GM23248 (cell line): ENCODE measurements around the gene FAM149A.

Experiments
- EZH2 ChIP-seq: fragments of 200-600 bp; sonication (generic); IDR thresholded peaks from 2 replicates; pipeline ENCODE4 v1.6.1; 2018; ENCODE audit warnings: antibody characterized with exemption, mild to moderate bottlenecking; ENCODE audit not compliant: insufficient read depth, poor library complexity, severe bottlenecking
- EZH2phosphoT487 ChIP-seq: fragments of 200-600 bp; sonication (generic); IDR thresholded peaks from 2 replicates; pipeline ENCODE4 v1.6.1; 2018; ENCODE audit warnings: antibody characterized with exemption, moderate library complexity, mild to moderate bottlenecking, low read depth; ENCODE audit not compliant: insufficient read depth

DNA sequence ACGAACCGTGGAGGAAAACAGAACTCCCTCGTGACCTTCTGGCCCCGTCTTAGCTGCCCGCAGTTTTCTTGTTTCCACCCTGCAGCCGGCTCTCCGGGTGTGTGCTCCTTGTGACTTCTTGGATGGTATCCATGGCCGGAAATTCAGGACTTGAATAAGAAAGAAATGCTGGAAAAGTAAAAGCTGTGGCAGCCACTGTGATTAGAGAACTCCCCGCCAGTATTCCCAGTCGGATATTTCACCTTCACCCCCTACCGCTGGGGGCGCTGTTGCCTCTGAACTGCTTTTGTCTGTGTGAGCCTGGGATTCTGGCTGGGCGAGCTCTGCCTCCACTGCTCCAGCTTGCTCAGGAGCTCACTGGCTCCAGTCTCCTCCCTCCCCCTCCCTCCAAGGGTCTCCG, 45.4 kb downstream of the FAM149A start:
- no peak for TF ChIP-seq EZH2
- TF ChIP-seq EZH2phosphoT487, result no peak
